Activated CD4-positive, alpha-beta memory T cell treated with anti-CD3 and anti-CD28 coated beads for 36 hours (primary cell): ENCODE data around the gene ATP4B. TPM values are rescaled to one million over a fixed set of nuclear protein-coding genes. Genes with fewer than 3 reads are reported as not detected.
"Not testable (repeated sequence)": the region's sequence is repeated elsewhere in the genome, so short reads cannot be mapped to it uniquely, and the experiment has no call there.

Source experiments
- CTCF ChIA-PET: fragments of 350-600 bp; sonication (Branson Sonifier 250); formaldehyde crosslinking; loops from one replicate; lab custom pipeline; 2021; ENCODE audit warnings: antibody characterized with exemption, inconsistent platforms; lab: Charles Lee
- POLR2A ChIA-PET: fragments of 350-600 bp; sonication (Branson Sonifier 250); formaldehyde crosslinking; loops from one replicate; lab custom pipeline; 2021; ENCODE audit warnings: antibody characterized with exemption; lab: Charles Lee
- DNase-seq: peaks from one replicate; pipeline ENCODE4 v3.0.0-alpha.2; 2020
- H3K27ac Mint-ChIP-seq: one replicate; pipeline ENCODE4 v1.8.0; 2021; ENCODE audit warnings: mixed read lengths
- H3K27me3 Mint-ChIP-seq: one replicate; pipeline ENCODE4 v1.8.0; 2021; ENCODE audit warnings: mixed read lengths
- H3K36me3 Mint-ChIP-seq: one replicate; pipeline ENCODE4 v1.8.0; 2021; ENCODE audit warnings: mixed read lengths
- H3K4me1 Mint-ChIP-seq: one replicate; pipeline ENCODE4 v1.8.0; 2021; ENCODE audit warnings: low read depth, mixed read lengths
- H3K4me3 Mint-ChIP-seq: one replicate; pipeline ENCODE4 v1.8.0; 2021; ENCODE audit warnings: mild to moderate bottlenecking, mixed read lengths
- H3K9me3 Mint-ChIP-seq: one replicate; pipeline ENCODE4 v1.8.0; 2021; ENCODE audit warnings: mixed read lengths
- intact Hi-C: fragments of 100-400 bp; cut with micrococcal nuclease; formaldehyde crosslinking; loops from one replicate; pipeline ENCODE4 v1.15.1; 2023
- total RNA-seq, 2 experiments: library from RNA; stranded (reverse); gene quantifications; one replicate each; pipeline ENCODE4 v1.2.3, GENCODE V29; 2021

ATP4B gene
- total RNA-seq, 2 experiments from 2014 or later, result not detected

GRCh38 chr13:113634279-113635047 lies 23.5 kb downstream of the ATP4B start:
- Mint-ChIP-seq H3K9me3 (no peaks in the 10 kb centered on the region), H3K27ac (no peak overlapping the region), H3K4me3 (no peak overlapping the region), H3K4me1 (no peaks in the 10 kb centered on the region), H3K27me3 (no peaks in the 10 kb centered on the region), H3K36me3 (peaks cover 74% of the 10 kb centered on the region)
- CTCF ChIA-PET, result no interaction called here
- DNase-seq, result no peak
- intact Hi-C loops, result no loop called here
- POLR2A ChIA-PET, result no interaction called here

GRCh38 chr13:113633485-113633873 lies 24.5 kb downstream of the ATP4B start:
- intact Hi-C loops, result no loop called here
- H3K36me3 Mint-ChIP-seq, result peaks cover 76% of the 10 kb centered on the region
- no peaks in the 10 kb centered on the region for H3K27me3 Mint-ChIP-seq
- POLR2A ChIA-PET, result no interaction called here
- H3K27ac Mint-ChIP-seq, result no peak overlapping the region
- H3K4me1 Mint-ChIP-seq, result no peaks in the 10 kb centered on the region
- CTCF ChIA-PET, result no interaction called here
- no peak overlapping the region for H3K4me3 Mint-ChIP-seq
- DNase-seq, result no peak
- no peaks in the 10 kb centered on the region for H3K9me3 Mint-ChIP-seq

GRCh38 chr13:113632706-113633484 lies 25.1 kb downstream of the ATP4B start:
- Mint-ChIP-seq H3K9me3 (no peaks in the 10 kb centered on the region), H3K36me3 (peaks cover 73% of the 10 kb centered on the region), H3K4me3 (no peak overlapping the region), H3K4me1 (no peaks in the 10 kb centered on the region), H3K27ac (no peak overlapping the region), H3K27me3 (no peaks in the 10 kb centered on the region)
- DNase-seq, result no peak
- POLR2A ChIA-PET, result no interaction called here
- intact Hi-C loops, result no loop called here
- CTCF ChIA-PET, result no interaction called here

- no peak for DNase-seq
- Mint-ChIP-seq H3K27ac (no peak overlapping the region), H3K27me3 (no peaks in the 10 kb centered on the region), H3K9me3 (no peaks in the 10 kb centered on the region), H3K36me3 (peaks cover 63% of the 10 kb centered on the region), H3K4me1 (no peaks in the 10 kb centered on the region), H3K4me3 (no peak overlapping the region)
- intact Hi-C loops, result no loop called here
- ChIA-PET POLR2A (no interaction called here), CTCF (no interaction called here)
These were observed 26.5 kb downstream of the ATP4B start for GRCh38 chr13:113631341-113632095.

- intact Hi-C loops, result no loop called here
- Mint-ChIP-seq H3K27ac (no peak overlapping the region), H3K9me3 (no peaks in the 10 kb centered on the region), H3K36me3 (peaks cover 60% of the 10 kb centered on the region), H3K27me3 (no peaks in the 10 kb centered on the region), H3K4me1 (no peaks in the 10 kb centered on the region), H3K4me3 (no peak overlapping the region)
- ChIA-PET CTCF (no interaction called here), POLR2A (no interaction called here)
- DNase-seq, result no peak
These were observed 27.2 kb downstream of the ATP4B start for GRCh38 chr13:113630804-113631203.

- ChIA-PET CTCF (no interaction called here), POLR2A (no interaction called here)
- H3K36me3 Mint-ChIP-seq, result peaks cover 59% of the 10 kb centered on the region
- no peak for DNase-seq
- no peak overlapping the region for H3K4me3 Mint-ChIP-seq
- no peak overlapping the region for H3K27ac Mint-ChIP-seq
- no peaks in the 10 kb centered on the region for H3K9me3 Mint-ChIP-seq
- intact Hi-C loops, result no loop called here
- H3K27me3 Mint-ChIP-seq, result no peaks in the 10 kb centered on the region
- no peaks in the 10 kb centered on the region for H3K4me1 Mint-ChIP-seq
These were observed 27.7 kb downstream of the ATP4B start for GRCh38 chr13:113630296-113630695.

- no peak for DNase-seq
- Mint-ChIP-seq H3K4me1 (no peaks in the 10 kb centered on the region), H3K9me3 (no peaks in the 10 kb centered on the region), H3K36me3 (peaks cover 62% of the 10 kb centered on the region), H3K27ac (no peak overlapping the region), H3K4me3 (no peak overlapping the region), H3K27me3 (no peaks in the 10 kb centered on the region)
- intact Hi-C loops, result no loop called here
- POLR2A ChIA-PET, result no interaction called here
- CTCF ChIA-PET, result no interaction called here
These were observed 28.1 kb downstream of the ATP4B start for GRCh38 chr13:113629866-113630265.

GRCh38 chr13:113628291-113629270 lies 29.4 kb downstream of the ATP4B start:
- Mint-ChIP-seq H3K4me1 (no peaks in the 10 kb centered on the region), H3K27ac (no peak overlapping the region), H3K27me3 (no peaks in the 10 kb centered on the region), H3K4me3 (no peak overlapping the region), H3K9me3 (no peaks in the 10 kb centered on the region), H3K36me3 (peaks cover 58% of the 10 kb centered on the region)
- ChIA-PET POLR2A (no interaction called here), CTCF (no interaction called here)
- DNase-seq, result no peak
- intact Hi-C loops, result no loop called here

- ChIA-PET CTCF (no interaction called here), POLR2A (no interaction called here)
- Mint-ChIP-seq H3K27ac (no peak overlapping the region), H3K27me3 (no peaks in the 10 kb centered on the region), H3K4me1 (no peaks in the 10 kb centered on the region), H3K9me3 (no peaks in the 10 kb centered on the region), H3K36me3 (peaks cover 51% of the 10 kb centered on the region), H3K4me3 (no peak overlapping the region)
- intact Hi-C loops, result no loop called here
- DNase-seq, result no peak
These were observed 30.9 kb downstream of the ATP4B start for GRCh38 chr13:113627136-113627535.

GRCh38 chr13:113625965-113626721 lies 31.9 kb downstream of the ATP4B start:
- POLR2A ChIA-PET, result no interaction called here
- H3K36me3 Mint-ChIP-seq, result peaks cover 42% of the 10 kb centered on the region
- CTCF ChIA-PET, result no interaction called here
- H3K9me3 Mint-ChIP-seq, result no peaks in the 10 kb centered on the region
- no peaks in the 10 kb centered on the region for H3K4me1 Mint-ChIP-seq
- no peak for DNase-seq
- H3K27ac Mint-ChIP-seq, result no peak overlapping the region
- no peaks in the 10 kb centered on the region for H3K27me3 Mint-ChIP-seq
- intact Hi-C loops, result no loop called here
- H3K4me3 Mint-ChIP-seq, result no peak overlapping the region

- H3K4me1 Mint-ChIP-seq, CTCF ChIA-PET, DNase-seq, H3K9me3 Mint-ChIP-seq, intact Hi-C loops, H3K27ac Mint-ChIP-seq, POLR2A ChIA-PET, H3K27me3 Mint-ChIP-seq, H3K4me3 Mint-ChIP-seq: not testable (repeated sequence)
- H3K36me3 Mint-ChIP-seq, result peaks cover 35% of the 10 kb centered on the region
These were observed 33.2 kb downstream of the ATP4B start for GRCh38 chr13:113624640-113625304.
